Astrocyte (in vitro differentiated cells and primary cell): ENCODE results near the gene SERPINH1.

Source experiments
- EZH2 ChIP-seq: IDR thresholded peaks from 2 replicates; pipeline ENCODE4 v1.6.1; 2012; ENCODE audit warnings: mild to moderate bottlenecking, low read length, inconsistent platforms; ENCODE audit not compliant: insufficient read depth
- TF ChIP-seq, protein P1 (sequence below): IDR thresholded peaks from 2 replicates; pipeline ENCODE4 v1.5.1; 2011; ENCODE audit warnings: low read depth, mild to moderate bottlenecking, inconsistent platforms, low read length, moderate library complexity; ENCODE audit not compliant: insufficient read depth

DNA sequence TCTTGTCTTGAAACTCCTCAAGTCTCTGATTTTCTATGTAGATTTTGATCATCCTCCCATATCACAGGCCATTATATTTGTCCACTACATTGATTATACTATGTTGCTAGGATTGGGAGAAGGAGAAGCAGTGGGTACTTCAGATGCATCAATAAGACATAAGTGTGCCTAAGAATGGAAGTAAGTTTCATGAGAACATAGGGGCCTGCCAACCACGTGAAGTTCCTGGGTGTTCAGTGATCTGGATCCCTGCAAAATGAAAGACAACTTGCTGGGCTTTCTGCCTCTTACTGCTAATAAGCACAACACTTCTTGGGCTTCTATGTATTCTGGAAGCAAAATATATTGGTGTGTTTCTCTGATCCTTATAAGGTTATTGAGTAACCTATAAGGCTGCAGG lies 17.8 kb downstream of the SERPINH1 start:
- TF ChIP-seq, protein P1, sequence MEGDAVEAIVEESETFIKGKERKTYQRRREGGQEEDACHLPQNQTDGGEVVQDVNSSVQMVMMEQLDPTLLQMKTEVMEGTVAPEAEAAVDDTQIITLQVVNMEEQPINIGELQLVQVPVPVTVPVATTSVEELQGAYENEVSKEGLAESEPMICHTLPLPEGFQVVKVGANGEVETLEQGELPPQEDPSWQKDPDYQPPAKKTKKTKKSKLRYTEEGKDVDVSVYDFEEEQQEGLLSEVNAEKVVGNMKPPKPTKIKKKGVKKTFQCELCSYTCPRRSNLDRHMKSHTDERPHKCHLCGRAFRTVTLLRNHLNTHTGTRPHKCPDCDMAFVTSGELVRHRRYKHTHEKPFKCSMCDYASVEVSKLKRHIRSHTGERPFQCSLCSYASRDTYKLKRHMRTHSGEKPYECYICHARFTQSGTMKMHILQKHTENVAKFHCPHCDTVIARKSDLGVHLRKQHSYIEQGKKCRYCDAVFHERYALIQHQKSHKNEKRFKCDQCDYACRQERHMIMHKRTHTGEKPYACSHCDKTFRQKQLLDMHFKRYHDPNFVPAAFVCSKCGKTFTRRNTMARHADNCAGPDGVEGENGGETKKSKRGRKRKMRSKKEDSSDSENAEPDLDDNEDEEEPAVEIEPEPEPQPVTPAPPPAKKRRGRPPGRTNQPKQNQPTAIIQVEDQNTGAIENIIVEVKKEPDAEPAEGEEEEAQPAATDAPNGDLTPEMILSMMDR, result no peak
- TF ChIP-seq EZH2, result no peak
